Measurements from ENCODE around the gene MACROD1. TPM values are rescaled to one million over a fixed set of nuclear protein-coding genes. Genes with fewer than 3 reads are reported as not detected.

MACROD1 gene
- total RNA-seq, 2 experiments from 2014 or later, result 14.4 to 14.6 TPM

- DNase-seq (no peak), ATAC-seq (no peak)
- Mint-ChIP-seq H3K27me3 (ENCODE audit: low read depth) (no peaks in the 10 kb centered on the region), H3K27ac (no peak overlapping the region), H3K4me1 (ENCODE audit: low read depth) (no peaks in the 10 kb centered on the region), H3K36me3 (ENCODE audit: low read depth) (no peaks in the 10 kb centered on the region), H3K9me3 (ENCODE audit: insufficient read depth) (no peaks in the 10 kb centered on the region), H3K4me3 (no peak overlapping the region)
- POLR2A ChIA-PET, result no interaction called here
- CTCF ChIA-PET, result no interaction called here
Observed at GRCh38 chr11:64100782-64101353, 65.0 kb downstream of the MACROD1 start.

- no peak for ATAC-seq
- no peak overlapping the region for H3K27ac Mint-ChIP-seq
- DNase-seq, result no peak
- no peak overlapping the region for H3K4me3 Mint-ChIP-seq
- H3K4me1 Mint-ChIP-seq (ENCODE audit: low read depth), result no peaks in the 10 kb centered on the region
- no peaks in the 10 kb centered on the region for H3K36me3 Mint-ChIP-seq (ENCODE audit: low read depth)
- no peaks in the 10 kb centered on the region for H3K27me3 Mint-ChIP-seq (ENCODE audit: low read depth)
- no peaks in the 10 kb centered on the region for H3K9me3 Mint-ChIP-seq (ENCODE audit: insufficient read depth)
- CTCF ChIA-PET, result no interaction called here
- POLR2A ChIA-PET, result no interaction called here
Observed at GRCh38 chr11:64100360-64100759, 65.6 kb downstream of the MACROD1 start.

- H3K27ac Mint-ChIP-seq, result no peak overlapping the region
- no peaks in the 10 kb centered on the region for H3K9me3 Mint-ChIP-seq (ENCODE audit: insufficient read depth)
- H3K4me3 Mint-ChIP-seq, result no peak overlapping the region
- POLR2A ChIA-PET, result no interaction called here
- H3K4me1 Mint-ChIP-seq (ENCODE audit: low read depth), result no peaks in the 10 kb centered on the region
- ATAC-seq (no peak), DNase-seq (no peak)
- no peaks in the 10 kb centered on the region for H3K27me3 Mint-ChIP-seq (ENCODE audit: low read depth)
- CTCF ChIA-PET, result no interaction called here
- no peaks in the 10 kb centered on the region for H3K36me3 Mint-ChIP-seq (ENCODE audit: low read depth)
Observed at GRCh38 chr11:64099436-64099835, 66.5 kb downstream of the MACROD1 start.

- no peak overlapping the region for H3K27ac Mint-ChIP-seq
- H3K4me1 Mint-ChIP-seq (ENCODE audit: low read depth), result no peaks in the 10 kb centered on the region
- ChIA-PET POLR2A (no interaction called here), CTCF (no interaction called here)
- H3K36me3 Mint-ChIP-seq (ENCODE audit: low read depth), result no peaks in the 10 kb centered on the region
- no peaks in the 10 kb centered on the region for H3K9me3 Mint-ChIP-seq (ENCODE audit: insufficient read depth)
- H3K27me3 Mint-ChIP-seq (ENCODE audit: low read depth), result no peaks in the 10 kb centered on the region
- DNase-seq (no peak), ATAC-seq (no peak)
- no peak overlapping the region for H3K4me3 Mint-ChIP-seq
Observed at GRCh38 chr11:64098318-64098831, 67.5 kb downstream of the MACROD1 start.

GRCh38 chr11:64097468-64098317 is 68.2 kb downstream of the MACROD1 start:
- POLR2A ChIA-PET, result no interaction called here
- no peak overlapping the region for H3K4me3 Mint-ChIP-seq
- ATAC-seq (no peak), DNase-seq (no peak)
- H3K36me3 Mint-ChIP-seq (ENCODE audit: low read depth), result no peaks in the 10 kb centered on the region
- H3K4me1 Mint-ChIP-seq (ENCODE audit: low read depth), result no peaks in the 10 kb centered on the region
- CTCF ChIA-PET, result no interaction called here
- no peak overlapping the region for H3K27ac Mint-ChIP-seq
- no peaks in the 10 kb centered on the region for H3K27me3 Mint-ChIP-seq (ENCODE audit: low read depth)
- no peaks in the 10 kb centered on the region for H3K9me3 Mint-ChIP-seq (ENCODE audit: insufficient read depth)

GRCh38 chr11:64096835-64097234 is 69.1 kb downstream of the MACROD1 start:
- Mint-ChIP-seq H3K4me3 (no peak overlapping the region), H3K27ac (no peak overlapping the region), H3K36me3 (ENCODE audit: low read depth) (no peaks in the 10 kb centered on the region), H3K27me3 (ENCODE audit: low read depth) (no peaks in the 10 kb centered on the region), H3K4me1 (ENCODE audit: low read depth) (no peaks in the 10 kb centered on the region), H3K9me3 (ENCODE audit: insufficient read depth) (no peaks in the 10 kb centered on the region)
- POLR2A ChIA-PET, result no interaction called here
- no peak for ATAC-seq
- CTCF ChIA-PET, result no interaction called here
- DNase-seq, result no peak

- ChIA-PET CTCF (no interaction called here), POLR2A (no interaction called here)
- no peak overlapping the region for H3K27ac Mint-ChIP-seq
- no peaks in the 10 kb centered on the region for H3K36me3 Mint-ChIP-seq (ENCODE audit: low read depth)
- DNase-seq (no peak), ATAC-seq (no peak)
- no peak overlapping the region for H3K4me3 Mint-ChIP-seq
- H3K9me3 Mint-ChIP-seq (ENCODE audit: insufficient read depth), result no peaks in the 10 kb centered on the region
- no peaks in the 10 kb centered on the region for H3K4me1 Mint-ChIP-seq (ENCODE audit: low read depth)
- no peaks in the 10 kb centered on the region for H3K27me3 Mint-ChIP-seq (ENCODE audit: low read depth)
Observed at GRCh38 chr11:64095949-64096348, 70.0 kb downstream of the MACROD1 start.

GRCh38 chr11:64095273-64095817 is 70.6 kb downstream of the MACROD1 start:
- no peaks in the 10 kb centered on the region for H3K9me3 Mint-ChIP-seq (ENCODE audit: insufficient read depth)
- H3K36me3 Mint-ChIP-seq (ENCODE audit: low read depth), result no peaks in the 10 kb centered on the region
- H3K27ac Mint-ChIP-seq, result no peak overlapping the region
- no peak overlapping the region for H3K4me3 Mint-ChIP-seq
- POLR2A ChIA-PET, result no interaction called here
- ATAC-seq (no peak), DNase-seq (no peak)
- no peaks in the 10 kb centered on the region for H3K27me3 Mint-ChIP-seq (ENCODE audit: low read depth)
- peaks cover 6% of the 10 kb centered on the region for H3K4me1 Mint-ChIP-seq (ENCODE audit: low read depth)
- CTCF ChIA-PET, result no interaction called here

- Mint-ChIP-seq H3K27ac (no peak overlapping the region), H3K27me3 (ENCODE audit: low read depth) (no peaks in the 10 kb centered on the region), H3K4me3 (no peak overlapping the region), H3K36me3 (ENCODE audit: low read depth) (no peaks in the 10 kb centered on the region), H3K9me3 (ENCODE audit: insufficient read depth) (no peaks in the 10 kb centered on the region), H3K4me1 (ENCODE audit: low read depth) (peaks cover 11% of the 10 kb centered on the region)
- ATAC-seq (no peak), DNase-seq (no peak)
- ChIA-PET POLR2A (no interaction called here), CTCF (no interaction called here)
Observed at GRCh38 chr11:64094463-64095260, 71.3 kb downstream of the MACROD1 start.

- H3K36me3 Mint-ChIP-seq (ENCODE audit: low read depth), result no peaks in the 10 kb centered on the region
- CTCF ChIA-PET, result no interaction called here
- no peaks in the 10 kb centered on the region for H3K9me3 Mint-ChIP-seq (ENCODE audit: insufficient read depth)
- POLR2A ChIA-PET, result no interaction called here
- DNase-seq (no peak), ATAC-seq (no peak)
- no peak overlapping the region for H3K27ac Mint-ChIP-seq
- H3K4me1 Mint-ChIP-seq (ENCODE audit: low read depth), result peaks cover 11% of the 10 kb centered on the region
- no peaks in the 10 kb centered on the region for H3K27me3 Mint-ChIP-seq (ENCODE audit: low read depth)
- no peak overlapping the region for H3K4me3 Mint-ChIP-seq
Observed at GRCh38 chr11:64093233-64094039, 72.5 kb downstream of the MACROD1 start.

- ChIA-PET POLR2A (no interaction called here), CTCF (no interaction called here)
- no peak overlapping the region for H3K27ac Mint-ChIP-seq
- H3K4me3 Mint-ChIP-seq, result no peak overlapping the region
- H3K9me3 Mint-ChIP-seq (ENCODE audit: insufficient read depth), result no peaks in the 10 kb centered on the region
- H3K27me3 Mint-ChIP-seq (ENCODE audit: low read depth), result no peaks in the 10 kb centered on the region
- no peaks in the 10 kb centered on the region for H3K36me3 Mint-ChIP-seq (ENCODE audit: low read depth)
- peaks cover 11% of the 10 kb centered on the region for H3K4me1 Mint-ChIP-seq (ENCODE audit: low read depth)
- no peak for DNase-seq
- ATAC-seq, result no peak
Observed at GRCh38 chr11:64092761-64093136, 73.2 kb downstream of the MACROD1 start.
